Fibroblast of lung (primary cell): ENCODE measurements around the gene PRDM16.

Experiments used
- EZH2 ChIP-seq: IDR thresholded peaks from 2 replicates; pipeline ENCODE4 v1.5.1; 2012; ENCODE audit warnings: low read length, control low read depth, mild to moderate bottlenecking; ENCODE audit errors: missing control alignments
- TF ChIP-seq, protein P1 (sequence below), 2 donors: IDR thresholded peaks in 1 of 2; conservative IDR thresholded peaks in 1 of 2; 1 replicate in 1 of 2; 2 replicates in 1 of 2; pipeline ENCODE4 v1.5.1; 2011 to 2012; ENCODE audit warnings: low read length in 2 of 2, control low read depth in 1 of 2, inconsistent platforms in 1 of 2, low read depth in 1 of 2, mild to moderate bottlenecking in 1 of 2

DNA sequence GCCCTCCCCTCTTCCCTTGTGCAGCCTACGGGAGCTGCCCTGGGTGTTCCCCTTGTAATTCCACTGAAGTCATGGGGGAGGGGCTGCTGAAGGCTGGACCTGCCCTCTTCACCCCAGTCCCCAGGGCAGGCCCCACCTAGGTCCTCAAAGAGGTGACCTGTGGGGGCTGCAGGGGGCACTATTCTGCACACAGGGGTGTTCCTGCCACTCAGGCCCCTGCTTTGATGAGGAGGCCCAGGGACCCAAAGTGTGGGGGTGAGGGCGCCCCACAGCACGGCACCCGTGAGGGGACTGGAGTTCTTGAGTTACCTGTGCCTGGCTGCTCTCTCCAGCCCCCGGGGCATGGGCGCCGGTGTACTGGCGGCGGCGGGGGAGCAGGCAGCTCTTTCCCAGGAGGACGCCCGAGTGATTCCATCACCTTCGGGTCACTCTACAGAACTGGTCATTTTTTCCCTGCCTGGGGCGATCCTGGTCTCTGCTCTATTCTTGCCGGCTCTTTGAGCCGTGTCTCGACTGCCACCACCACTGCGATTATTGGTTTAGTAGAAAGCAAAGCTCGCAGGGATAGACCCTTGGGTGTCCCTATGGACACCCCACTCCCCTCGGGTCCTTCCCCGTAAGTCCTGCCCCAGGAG, 6.9 kb upstream of the PRDM16 start:
- TF ChIP-seq EZH2 = no peak
- TF ChIP-seq, protein P1, sequence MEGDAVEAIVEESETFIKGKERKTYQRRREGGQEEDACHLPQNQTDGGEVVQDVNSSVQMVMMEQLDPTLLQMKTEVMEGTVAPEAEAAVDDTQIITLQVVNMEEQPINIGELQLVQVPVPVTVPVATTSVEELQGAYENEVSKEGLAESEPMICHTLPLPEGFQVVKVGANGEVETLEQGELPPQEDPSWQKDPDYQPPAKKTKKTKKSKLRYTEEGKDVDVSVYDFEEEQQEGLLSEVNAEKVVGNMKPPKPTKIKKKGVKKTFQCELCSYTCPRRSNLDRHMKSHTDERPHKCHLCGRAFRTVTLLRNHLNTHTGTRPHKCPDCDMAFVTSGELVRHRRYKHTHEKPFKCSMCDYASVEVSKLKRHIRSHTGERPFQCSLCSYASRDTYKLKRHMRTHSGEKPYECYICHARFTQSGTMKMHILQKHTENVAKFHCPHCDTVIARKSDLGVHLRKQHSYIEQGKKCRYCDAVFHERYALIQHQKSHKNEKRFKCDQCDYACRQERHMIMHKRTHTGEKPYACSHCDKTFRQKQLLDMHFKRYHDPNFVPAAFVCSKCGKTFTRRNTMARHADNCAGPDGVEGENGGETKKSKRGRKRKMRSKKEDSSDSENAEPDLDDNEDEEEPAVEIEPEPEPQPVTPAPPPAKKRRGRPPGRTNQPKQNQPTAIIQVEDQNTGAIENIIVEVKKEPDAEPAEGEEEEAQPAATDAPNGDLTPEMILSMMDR (conservative IDR thresholded peaks at IDR 0.05 in 1 of 2, IDR thresholded peaks at IDR 0.05 in 1 of 2; ENCODE audit: low read depth in 1 of 2, low read length in 2 of 2) = no peak
